SK-N-SH (cell line): ENCODE results near the gene FBH1.

ENCODE experiments used
- CHD2 ChIP-seq: fragments of 150-350 bp; IDR thresholded peaks from 2 replicates; pipeline ENCODE4 v1.6.1; 2018; ENCODE audit warnings: low read length; ENCODE audit not compliant: partially characterized antibody
- ELF1 ChIP-seq: IDR thresholded peaks from 2 replicates; pipeline ENCODE4 v1.4.0; 2012
- EP300 ChIP-seq, 2 experiments: IDR thresholded peaks; 2 replicates each; pipeline versions ENCODE4 v1.4.0 to v1.6.1; 2012; ENCODE audit warnings: borderline replicate concordance in 1 of 2, low read depth in 1 of 2, low read length in 1 of 2
- FOXJ3 ChIP-seq: sonication (generic); formaldehyde crosslinking; IDR thresholded peaks from 2 replicates; pipeline ENCODE4 v1.5.1; 2020; ENCODE audit warnings: mild to moderate bottlenecking, missing genetic modification reagents
- MXI1 ChIP-seq: IDR thresholded peaks from 2 replicates; pipeline ENCODE4 v1.6.1; 2012; ENCODE audit warnings: mild to moderate bottlenecking, low read depth, low read length, improper control_type of control experiment
- NRF1 ChIP-seq: IDR thresholded peaks from 2 replicates; pipeline ENCODE4 v1.6.1; 2012; ENCODE audit warnings: low read depth, mild to moderate bottlenecking, low read length
- POLR2AphosphoS5 ChIP-seq: IDR thresholded peaks from 2 replicates; pipeline ENCODE4 v1.6.1; 2012; ENCODE audit warnings: low read depth, low read length
- SMC3 ChIP-seq: IDR thresholded peaks from 2 replicates; pipeline ENCODE4 v1.6.1; 2012; ENCODE audit warnings: low read depth, low read length, improper control_type of control experiment
- TCF12 ChIP-seq: IDR thresholded peaks from 2 replicates; pipeline ENCODE4 v1.4.0; 2012
- YY1 ChIP-seq: IDR thresholded peaks from 2 replicates; pipeline ENCODE4 v1.4.0; 2012; ENCODE audit warnings: low read depth, mild to moderate bottlenecking
- TF ChIP-seq, protein P1 (sequence below): fragments of 200-600 bp; sonication (generic); IDR thresholded peaks from 2 replicates; pipeline ENCODE4 v1.6.1; 2017; ENCODE audit warnings: antibody characterized with exemption, mild to moderate bottlenecking, moderate library complexity
- TF ChIP-seq, protein P2 (sequence below): IDR thresholded peaks from 2 replicates; pipeline ENCODE4 v1.4.0; 2012; ENCODE audit warnings: low read depth, borderline replicate concordance

DNA sequence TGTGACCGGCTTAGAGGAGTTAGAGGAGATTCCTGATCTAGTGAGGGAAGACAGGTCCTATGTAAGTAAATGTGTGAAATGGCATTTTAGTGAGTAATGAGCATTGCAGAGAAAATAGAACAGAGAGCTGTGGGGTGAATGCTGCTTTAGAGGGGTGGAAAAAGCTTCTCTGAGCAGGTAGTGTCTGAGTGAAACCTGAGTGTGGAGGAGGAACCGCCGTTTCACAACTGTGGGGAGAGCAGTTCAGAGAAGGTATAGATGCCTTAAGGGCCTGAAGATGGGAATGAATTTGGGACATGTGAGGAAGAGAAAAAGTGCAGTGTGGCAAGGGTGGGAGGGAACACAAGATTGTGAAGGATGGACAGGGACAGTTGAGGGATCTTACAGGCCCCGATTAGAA, 21.6 kb downstream of the FBH1 start:
- TF ChIP-seq, protein P1, sequence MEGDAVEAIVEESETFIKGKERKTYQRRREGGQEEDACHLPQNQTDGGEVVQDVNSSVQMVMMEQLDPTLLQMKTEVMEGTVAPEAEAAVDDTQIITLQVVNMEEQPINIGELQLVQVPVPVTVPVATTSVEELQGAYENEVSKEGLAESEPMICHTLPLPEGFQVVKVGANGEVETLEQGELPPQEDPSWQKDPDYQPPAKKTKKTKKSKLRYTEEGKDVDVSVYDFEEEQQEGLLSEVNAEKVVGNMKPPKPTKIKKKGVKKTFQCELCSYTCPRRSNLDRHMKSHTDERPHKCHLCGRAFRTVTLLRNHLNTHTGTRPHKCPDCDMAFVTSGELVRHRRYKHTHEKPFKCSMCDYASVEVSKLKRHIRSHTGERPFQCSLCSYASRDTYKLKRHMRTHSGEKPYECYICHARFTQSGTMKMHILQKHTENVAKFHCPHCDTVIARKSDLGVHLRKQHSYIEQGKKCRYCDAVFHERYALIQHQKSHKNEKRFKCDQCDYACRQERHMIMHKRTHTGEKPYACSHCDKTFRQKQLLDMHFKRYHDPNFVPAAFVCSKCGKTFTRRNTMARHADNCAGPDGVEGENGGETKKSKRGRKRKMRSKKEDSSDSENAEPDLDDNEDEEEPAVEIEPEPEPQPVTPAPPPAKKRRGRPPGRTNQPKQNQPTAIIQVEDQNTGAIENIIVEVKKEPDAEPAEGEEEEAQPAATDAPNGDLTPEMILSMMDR: no peak
- TF ChIP-seq POLR2AphosphoS5: no peak
- no peak for TF ChIP-seq ELF1
- no peak for TF ChIP-seq TCF12
- TF ChIP-seq FOXJ3 (CRISPR knock-in tag): no peak
- TF ChIP-seq YY1: no peak
- TF ChIP-seq SMC3: no peak
- no peak for TF ChIP-seq CHD2
- no peak for TF ChIP-seq EP300 (IDR thresholded peaks at IDR 0.05; ENCODE audit: borderline replicate concordance in 1 of 2, low read depth in 1 of 2, low read length in 1 of 2)
- TF ChIP-seq, protein P2, sequence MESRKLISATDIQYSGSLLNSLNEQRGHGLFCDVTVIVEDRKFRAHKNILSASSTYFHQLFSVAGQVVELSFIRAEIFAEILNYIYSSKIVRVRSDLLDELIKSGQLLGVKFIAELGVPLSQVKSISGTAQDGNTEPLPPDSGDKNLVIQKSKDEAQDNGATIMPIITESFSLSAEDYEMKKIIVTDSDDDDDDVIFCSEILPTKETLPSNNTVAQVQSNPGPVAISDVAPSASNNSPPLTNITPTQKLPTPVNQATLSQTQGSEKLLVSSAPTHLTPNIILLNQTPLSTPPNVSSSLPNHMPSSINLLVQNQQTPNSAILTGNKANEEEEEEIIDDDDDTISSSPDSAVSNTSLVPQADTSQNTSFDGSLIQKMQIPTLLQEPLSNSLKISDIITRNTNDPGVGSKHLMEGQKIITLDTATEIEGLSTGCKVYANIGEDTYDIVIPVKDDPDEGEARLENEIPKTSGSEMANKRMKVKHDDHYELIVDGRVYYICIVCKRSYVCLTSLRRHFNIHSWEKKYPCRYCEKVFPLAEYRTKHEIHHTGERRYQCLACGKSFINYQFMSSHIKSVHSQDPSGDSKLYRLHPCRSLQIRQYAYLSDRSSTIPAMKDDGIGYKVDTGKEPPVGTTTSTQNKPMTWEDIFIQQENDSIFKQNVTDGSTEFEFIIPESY: no peak
- TF ChIP-seq NRF1: no peak
- TF ChIP-seq MXI1: no peak
